Ovary (tissue), 9 donors: Measurements from ENCODE around the gene TRAK1. TPM values are rescaled to one million over a fixed set of nuclear protein-coding genes. Genes with fewer than 3 reads are reported as not detected.

Experiments used
- DNase-seq, 5 donors: peaks; one replicate each; pipeline ENCODE4 v3.0.0-alpha.2; 2019 to 2020
- H3K27ac ChIP-seq, 2 donors: fragments of 200-600 bp; one replicate each; pipeline versions ENCODE4 v1.5.1 to v1.8.0; 2019 to 2022
- H3K27me3 ChIP-seq: fragments of 200-600 bp; one replicate; pipeline ENCODE4 v1.8.0; 2022
- H3K36me3 ChIP-seq: fragments of 200-600 bp; sonication (generic); one replicate; pipeline ENCODE4 v1.5.1; 2019
- H3K4me1 ChIP-seq: one replicate; pipeline ENCODE4 v1.8.1; 2013; ENCODE audit warnings: mild to moderate bottlenecking, moderate library complexity; ENCODE audit not compliant: insufficient read depth
- H3K4me3 ChIP-seq: fragments of 200-600 bp; sonication (generic); one replicate; pipeline ENCODE4 v1.5.1; 2017
- H3K9me3 ChIP-seq, 2 donors: fragments of 200-600 bp in 1 of 2; sonication (generic) in 1 of 2; one replicate each; pipeline versions ENCODE4 v1.5.1 to v1.8.1; 2013 to 2019; ENCODE audit warnings: mild to moderate bottlenecking in 1 of 2, moderate library complexity in 1 of 2
- CTCF ChIP-seq, 3 donors: fragments of 450-650 bp in 2 of 3; fragments of 200-600 bp in 1 of 3; IDR thresholded peaks; one replicate each; pipeline versions ENCODE4 v1.5.1 to v1.8.0; 2016 to 2022; ENCODE audit warnings: antibody characterized with exemption in 3 of 3, mild to moderate bottlenecking in 1 of 3
- EP300 ChIP-seq: sonication (generic); formaldehyde crosslinking; IDR thresholded peaks from one replicate; pipeline ENCODE4 v1.6.1; 2017; ENCODE audit warnings: antibody characterized with exemption
- POLR2A ChIP-seq: fragments of 450-650 bp; IDR thresholded peaks from one replicate; pipeline ENCODE4 v1.6.1; 2017; ENCODE audit warnings: antibody characterized with exemption, mild to moderate bottlenecking, moderate library complexity
- WGBS, 3 donors: extraction: QIAGEN DNeasy Blood & Tissue Kit in 1 of 3; methylation state at CpG; one replicate each; pipeline versions ENCODE4 v1.1.5 to v1.1.7; 2013 to 2017; 5-methylcytosine and 5-hydroxymethylcytosine counted together
- intact Hi-C, 4 donors: fragments of 100-400 bp; cut with DNase I; formaldehyde crosslinking; loops; one replicate each; pipeline versions ENCODE4 v1.11.0 to v1.15.1; 2022 to 2023
- polyA plus RNA-seq, 2 donors: library from polyadenylated mRNA; stranded (reverse); fragments of 200-250 nt in 1 of 2; fragments of 350-450 nt in 1 of 2; fragmentation: Illumina TruSeq in 1 of 2; extraction: RNeasy Lipid Tissue Mini Kit (QIAGEN cat#74804) in 1 of 2; gene quantifications; one replicate each; pipeline ENCODE4 v1.2.3, GENCODE V29; 2013 to 2014
- total RNA-seq, 7 donors: library from RNA; depleted of rRNA in 2 of 7; stranded (reverse); fragments of >200 nt in 2 of 7; fragmentation: NEBNext Ultra II Directional in 3 of 7; extraction: Animal tissue kit (Norgen Biotek cat#: 25700) in 3 of 7; gene quantifications; one replicate each; pipeline versions ENCODE4 v1.1.0 to v1.2.4, GENCODE V29; 2016 to 2023
- donor health status: DM: no; HTN: no; CAD: no; lungs with moderate emphysema.
- donor health status: DM: no; HTN: no; CAD: no.
- donor health status: Bipolar disorder and iron deficiency.
- donor health status: DM: yes; HTN: yes; CAD: no.
- donor health status: DM: no; HTN: no; CAD: no.
- donor health status: DM: yes; HTN: yes; CAD: no.

The TRAK1 gene
- total and polyA plus RNA-seq, 9 donors, result 7.1 to 17.7 (median 14.9) TPM

DNA sequence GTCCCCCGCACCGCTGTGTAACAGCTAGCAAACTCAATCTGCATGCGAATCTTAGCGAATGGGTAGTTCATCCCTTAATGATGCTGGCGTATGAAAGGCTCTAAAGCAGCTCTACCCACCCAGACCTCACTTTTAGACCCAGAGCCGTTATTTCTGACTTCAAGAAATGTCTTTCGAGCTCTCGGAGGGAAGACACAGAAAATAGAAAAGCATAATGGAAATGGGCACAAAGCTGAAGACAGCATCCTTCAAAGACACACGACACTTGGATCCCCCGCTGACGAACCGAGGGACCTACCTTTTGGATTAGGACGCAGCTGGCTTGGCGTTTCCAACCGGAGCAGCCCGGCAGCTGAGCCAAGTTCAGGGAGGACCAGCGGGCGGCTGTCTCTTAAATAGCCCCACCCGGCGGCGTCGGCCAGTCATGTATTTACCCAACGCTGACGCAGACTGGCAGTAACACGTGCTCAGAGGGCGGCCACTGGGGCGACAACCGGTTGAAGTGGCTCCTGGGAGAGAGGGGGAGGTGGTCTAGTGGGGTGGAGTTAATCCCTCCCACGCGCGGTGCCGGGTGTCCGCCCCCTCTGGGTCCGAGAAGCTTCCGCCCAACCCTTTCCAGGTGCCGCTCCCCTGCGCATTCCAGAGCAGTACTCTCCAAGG, 173.4 kb downstream of the TRAK1 start:
- TF ChIP-seq POLR2A, result no peak
- no peak for TF ChIP-seq EP300
- TF ChIP-seq CTCF (IDR thresholded peaks at IDR 0.05), result no peak
- DNase-seq, result no peak
- 8% methylated on average over 37 of the region's 37 CpGs for WGBS, 3 donors
- H3K27ac ChIP-seq, result no peak overlapping the region
- H3K36me3 ChIP-seq, result no peaks in the 10 kb centered on the region
- intact Hi-C loops, result no loop called here
- peaks cover 0 to 5% of the 10 kb centered on the region in 2 donors for H3K9me3 ChIP-seq
- H3K4me1 ChIP-seq, result peaks cover 2% of the 10 kb centered on the region
- H3K27me3 ChIP-seq, result no peaks in the 10 kb centered on the region
- H3K4me3 ChIP-seq, result no peak overlapping the region

- intact Hi-C loops, result no loop called here
- H3K4me3 ChIP-seq, result no peak overlapping the region
These were observed 174.2 kb downstream of the TRAK1 start for GRCh38 chr3:42265059-42265991.

DNA sequence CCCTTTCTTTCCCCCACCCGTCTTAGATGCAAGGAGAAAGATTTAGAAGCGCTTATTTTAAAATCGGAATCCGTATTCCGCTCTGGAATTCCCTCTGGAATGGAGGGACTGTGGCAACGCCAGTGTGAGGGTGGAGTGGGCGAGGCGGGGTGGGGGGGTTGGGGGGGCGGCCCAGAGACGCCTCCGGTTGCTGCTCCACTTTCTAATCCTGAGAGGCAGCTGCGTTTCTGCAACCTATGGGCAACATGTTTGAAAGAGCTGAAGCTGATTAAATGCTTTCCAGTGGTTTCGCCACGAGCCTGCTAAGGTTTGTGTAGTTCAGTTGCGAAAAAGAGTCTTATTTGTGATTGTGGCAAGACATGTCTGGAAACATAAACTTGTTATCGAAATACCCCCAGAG, 174.9 kb downstream of the TRAK1 start, which contains the start of gene CCK:
CCK (minus strand) TSS at position 101 of the 400 bp plus-strand sequence. CDS start 2,555 bp downstream, outside the sequence.
- Histone ChIP-seq H3K36me3 (no peaks in the 10 kb centered on the region), H3K27me3 (no peaks in the 10 kb centered on the region), H3K4me1 (peaks cover 2% of the 10 kb centered on the region), H3K27ac (no peak within 1 kb of the TSS), H3K4me3 (no peak within 1 kb of the TSS), H3K9me3 (peaks cover 0 to 6% of the 10 kb centered on the region in 2 donors)
- WGBS, 3 donors, result 33 to 40% (median 33%) methylated on average over 16 of the region's 16 CpGs
- intact Hi-C loops, result no loop called here
- TF ChIP-seq POLR2A (no peak), EP300 (no peak), CTCF (IDR thresholded peaks at IDR 0.05) (no peak)
- DNase-seq, result no peak

More at GRCh38 chr3:42265059-42265991, 174.2 kb downstream of the TRAK1 start:
- TF ChIP-seq CTCF (IDR thresholded peaks at IDR 0.05) (no peak), POLR2A (no peak), EP300 (no peak)
- 7 to 8% (median 7%) methylated on average over 46 to 60 of the region's 60 CpGs for WGBS, 3 donors
- no peaks in the 10 kb centered on the region for H3K27me3 ChIP-seq
- no peak overlapping the region for H3K27ac ChIP-seq
- DNase-seq, result no peak
- peaks cover 0 to 5% of the 10 kb centered on the region in 2 donors for H3K9me3 ChIP-seq
- peaks cover 2% of the 10 kb centered on the region for H3K4me1 ChIP-seq
- H3K36me3 ChIP-seq, result no peaks in the 10 kb centered on the region

DNA sequence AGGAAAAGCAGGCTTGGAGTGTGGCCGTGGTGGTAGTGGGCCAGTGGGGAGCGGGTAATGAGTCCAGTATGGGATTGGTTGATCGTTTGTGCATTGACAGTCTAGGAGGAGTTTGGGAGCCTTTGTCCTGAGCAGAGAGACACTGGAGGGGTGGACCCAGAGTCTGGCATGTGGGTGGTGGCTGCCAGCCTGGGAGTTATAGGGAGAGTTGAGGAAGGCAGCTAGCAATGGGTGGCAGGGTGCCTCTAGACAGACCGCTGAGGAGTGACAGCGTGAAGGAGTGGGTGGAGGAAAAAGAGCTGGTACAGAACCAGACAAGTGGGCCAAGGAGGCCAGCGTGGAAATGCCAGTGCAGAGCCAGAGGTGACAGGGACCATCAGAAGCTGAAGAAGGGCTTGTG, 176.7 kb downstream of the TRAK1 start:
- TF ChIP-seq POLR2A (no peak), CTCF (IDR thresholded peaks at IDR 0.05) (no peak), EP300 (no peak)
- intact Hi-C loops, result no loop called here
- Histone ChIP-seq H3K4me3 (no peak overlapping the region), H3K4me1 (peaks cover 2% of the 10 kb centered on the region), H3K27me3 (no peaks in the 10 kb centered on the region), H3K9me3 (peaks cover 0 to 10% of the 10 kb centered on the region in 2 donors), H3K36me3 (no peaks in the 10 kb centered on the region), H3K27ac (no peak overlapping the region)
- DNase-seq, result no peak
- WGBS, 3 donors, result 83 to 89% (median 86%) methylated on average over 6 of the region's 6 CpGs
